Upper lobe of right lung (tissue), 1 donor: ENCODE data around the gene ASAP2. TPM values are rescaled to one million over a fixed set of nuclear protein-coding genes. Genes with fewer than 3 reads are reported as not detected.

ENCODE experiments used
- ATAC-seq: fragments of 200-7000 bp; cut with Tn5 transposase; one replicate; pipeline ENCODE4 v1.9.1; 2020; ENCODE audit warnings: mild to moderate bottlenecking, moderate library complexity
- DNase-seq: peaks from one replicate; pipeline ENCODE4 v3.0.0-alpha.2; 2020
- H3K27ac ChIP-seq: fragments of 200-600 bp; one replicate; pipeline ENCODE4 v1.8.0; 2022
- H3K27me3 ChIP-seq: fragments of 200-600 bp; one replicate; pipeline ENCODE4 v1.8.0; 2022; ENCODE audit warnings: mild to moderate bottlenecking
- H3K36me3 ChIP-seq: fragments of 200-600 bp; one replicate; pipeline ENCODE4 v1.8.0; 2022
- H3K4me1 ChIP-seq: fragments of 200-600 bp; one replicate; pipeline ENCODE4 v1.8.0; 2022
- H3K4me3 ChIP-seq: fragments of 200-600 bp; one replicate; pipeline ENCODE4 v1.8.0; 2022; ENCODE audit warnings: mild to moderate bottlenecking
- H3K9me3 ChIP-seq: fragments of 200-600 bp; one replicate; pipeline ENCODE4 v1.8.0; 2022
- CTCF ChIP-seq: fragments of 200-600 bp; IDR thresholded peaks from one replicate; pipeline ENCODE4 v1.8.0; 2022; ENCODE audit warnings: antibody characterized with exemption
- intact Hi-C: fragments of 100-400 bp; cut with DNase I; formaldehyde crosslinking; loops from one replicate; pipeline ENCODE4 v1.11.0; 2022
- total RNA-seq: library from RNA; stranded (reverse); fragmentation: NEBNext Ultra II Directional; extraction: Animal tissue kit (Norgen Biotek cat#: 25700); gene quantifications from one replicate; pipeline ENCODE4 v1.2.1, GENCODE V29; 2021
- donor health status: DM: no; HTN: yes; CAD: no; lungs with severe emphysema.

ASAP2 gene
- total RNA-seq, 1 donor from 2014 or later, result 30.9 TPM

GRCh38 chr2:9168821-9169221, 37.8 kb upstream of the ASAP2 start:
- Histone ChIP-seq H3K4me3 (no peak overlapping the region), H3K4me1 (peaks cover 27% of the 10 kb centered on the region), H3K27ac (no peak overlapping the region), H3K9me3 (no peaks in the 10 kb centered on the region), H3K27me3 (no peaks in the 10 kb centered on the region), H3K36me3 (no peaks in the 10 kb centered on the region)
- TF ChIP-seq CTCF, result no peak
- intact Hi-C loops, result no loop called here
- DNase-seq (no peak), ATAC-seq (peak; percentile 51)

- no peak overlapping the region for H3K4me3 ChIP-seq
- H3K4me1 ChIP-seq, result peaks cover 30% of the 10 kb centered on the region
- no peaks in the 10 kb centered on the region for H3K36me3 ChIP-seq
- DNase-seq, result no peak
- intact Hi-C loops, result no loop called here
- no peaks in the 10 kb centered on the region for H3K27me3 ChIP-seq
- no peak overlapping the region for H3K27ac ChIP-seq
- H3K9me3 ChIP-seq, result no peaks in the 10 kb centered on the region
- no peak for ATAC-seq
- TF ChIP-seq CTCF, result no peak
Measured at GRCh38 chr2:9169349-9170107, 37.1 kb upstream of the ASAP2 start.

- Histone ChIP-seq H3K27ac (no peak overlapping the region), H3K9me3 (no peaks in the 10 kb centered on the region), H3K27me3 (no peaks in the 10 kb centered on the region), H3K4me1 (peaks cover 34% of the 10 kb centered on the region), H3K36me3 (no peaks in the 10 kb centered on the region), H3K4me3 (no peak overlapping the region)
- ATAC-seq (no peak), DNase-seq (no peak)
- intact Hi-C loops, result no loop called here
- TF ChIP-seq CTCF, result no peak
Measured at GRCh38 chr2:9170458-9171130, 36.0 kb upstream of the ASAP2 start.

- ATAC-seq (peak; percentile 89), DNase-seq (no peak)
- no peaks in the 10 kb centered on the region for H3K27me3 ChIP-seq
- H3K27ac ChIP-seq, result no peak overlapping the region
- H3K4me1 ChIP-seq, result peaks cover 24% of the 10 kb centered on the region
- no peaks in the 10 kb centered on the region for H3K36me3 ChIP-seq
- no peak for TF ChIP-seq CTCF
- H3K4me3 ChIP-seq, result no peak overlapping the region
- H3K9me3 ChIP-seq, result no peaks in the 10 kb centered on the region
- intact Hi-C loops, result no loop called here
Measured at GRCh38 chr2:9174771-9175437, 31.7 kb upstream of the ASAP2 start.

- Histone ChIP-seq H3K27me3 (no peaks in the 10 kb centered on the region), H3K4me3 (no peak overlapping the region), H3K36me3 (no peaks in the 10 kb centered on the region), H3K27ac (peak overlapping the region; percentile 75), H3K9me3 (no peaks in the 10 kb centered on the region), H3K4me1 (peaks cover 18% of the 10 kb centered on the region)
- intact Hi-C loops, result no loop called here
- DNase-seq, result no peak
- ATAC-seq, result peak; percentile 48
- no peak for TF ChIP-seq CTCF
Measured at GRCh38 chr2:9178110-9178903, 28.3 kb upstream of the ASAP2 start.
